ENCODE data around the gene BCAM.

DNA sequence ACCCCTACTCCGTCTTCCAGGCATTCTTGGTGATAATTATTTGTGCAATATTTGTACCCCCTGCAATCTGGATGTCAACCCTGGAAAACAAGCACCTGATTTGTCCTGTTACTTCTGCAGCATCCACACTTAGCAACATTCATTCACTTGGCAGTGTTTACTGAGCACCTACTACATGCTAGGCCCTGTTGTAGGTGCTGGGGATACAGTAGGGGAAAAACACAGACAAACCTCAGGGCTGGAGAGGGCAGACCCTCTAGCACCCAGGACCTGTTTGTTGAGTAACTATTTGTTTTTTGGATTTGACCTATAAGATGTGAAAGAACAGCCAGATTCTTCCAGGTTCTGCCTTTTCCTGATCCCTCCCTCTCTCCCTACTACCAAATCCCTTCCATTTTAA is 46.7 kb downstream of the BCAM start:
- TF ChIP-seq, protein P1, sequence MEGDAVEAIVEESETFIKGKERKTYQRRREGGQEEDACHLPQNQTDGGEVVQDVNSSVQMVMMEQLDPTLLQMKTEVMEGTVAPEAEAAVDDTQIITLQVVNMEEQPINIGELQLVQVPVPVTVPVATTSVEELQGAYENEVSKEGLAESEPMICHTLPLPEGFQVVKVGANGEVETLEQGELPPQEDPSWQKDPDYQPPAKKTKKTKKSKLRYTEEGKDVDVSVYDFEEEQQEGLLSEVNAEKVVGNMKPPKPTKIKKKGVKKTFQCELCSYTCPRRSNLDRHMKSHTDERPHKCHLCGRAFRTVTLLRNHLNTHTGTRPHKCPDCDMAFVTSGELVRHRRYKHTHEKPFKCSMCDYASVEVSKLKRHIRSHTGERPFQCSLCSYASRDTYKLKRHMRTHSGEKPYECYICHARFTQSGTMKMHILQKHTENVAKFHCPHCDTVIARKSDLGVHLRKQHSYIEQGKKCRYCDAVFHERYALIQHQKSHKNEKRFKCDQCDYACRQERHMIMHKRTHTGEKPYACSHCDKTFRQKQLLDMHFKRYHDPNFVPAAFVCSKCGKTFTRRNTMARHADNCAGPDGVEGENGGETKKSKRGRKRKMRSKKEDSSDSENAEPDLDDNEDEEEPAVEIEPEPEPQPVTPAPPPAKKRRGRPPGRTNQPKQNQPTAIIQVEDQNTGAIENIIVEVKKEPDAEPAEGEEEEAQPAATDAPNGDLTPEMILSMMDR (IDR thresholded peaks at IDR 0.05): no peak
- TF ChIP-seq POLR2A (IDR thresholded peaks at IDR 0.05) (no peak), POLR2AphosphoS5 (IDR thresholded peaks at IDR 0.05) (no peak)
